ENCODE results near the gene TRIM40. TPM values are rescaled to one million over a fixed set of nuclear protein-coding genes. Genes with fewer than 3 reads are reported as not detected.
A peak's percentile ranks its signal among the peaks of the same experiment; 100 is the strongest.

TRIM40 gene, protein sequence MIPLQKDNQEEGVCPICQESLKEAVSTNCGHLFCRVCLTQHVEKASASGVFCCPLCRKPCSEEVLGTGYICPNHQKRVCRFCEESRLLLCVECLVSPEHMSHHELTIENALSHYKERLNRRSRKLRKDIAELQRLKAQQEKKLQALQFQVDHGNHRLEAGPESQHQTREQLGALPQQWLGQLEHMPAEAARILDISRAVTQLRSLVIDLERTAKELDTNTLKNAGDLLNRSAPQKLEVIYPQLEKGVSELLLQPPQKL
- not detected for total RNA-seq

DNA sequence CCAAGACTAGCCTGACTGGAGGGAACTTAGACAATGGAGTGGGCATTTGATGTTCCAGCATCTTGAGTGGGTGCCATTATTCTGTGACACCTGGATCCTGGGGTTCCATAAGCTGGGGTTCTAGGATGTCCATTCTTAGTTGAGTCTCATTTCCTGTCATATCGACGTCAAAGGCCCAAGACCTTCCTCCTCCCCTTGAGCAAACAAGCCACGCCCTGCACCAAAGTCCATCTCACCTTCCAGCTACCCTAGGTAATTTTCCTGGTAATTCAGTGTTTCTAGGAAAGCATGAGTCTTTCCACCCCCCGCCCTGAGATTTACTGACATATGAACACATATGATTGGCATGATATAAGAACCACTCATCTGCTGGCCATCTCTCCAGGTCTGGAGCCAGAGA is at the start of gene TRIM40:
Gene TRIM40 (plus strand): TSS at position 384 of the 400 bp plus-strand sequence. CDS start 897 bp downstream, outside the sequence.
- no peak for DNase-seq
- H3K4me3 Mint-ChIP-seq, result no peak within 1 kb of the TSS
- CTCF ChIA-PET, result interaction anchor here (1.0 to 2.8 kb wide), 2 partner anchors 32 to 34 kb away, joined by 3 to 15 read pairs; no protein-coding TSS in a partner anchor
- H3K9me3 Mint-ChIP-seq, result no peaks in the 10 kb centered on the region
- no peak within 1 kb of the TSS for H3K27ac Mint-ChIP-seq
- peaks cover 17% of the 10 kb centered on the region for H3K4me1 Mint-ChIP-seq
- no peaks in the 10 kb centered on the region for H3K36me3 Mint-ChIP-seq (ENCODE audit: low read depth)
- H3K27me3 Mint-ChIP-seq, result peaks cover 58% of the 10 kb centered on the region
- POLR2A ChIA-PET, result no interaction called here

- POLR2A ChIA-PET, result no interaction called here
- Mint-ChIP-seq H3K27ac (no peak overlapping the region), H3K4me1 (no peaks in the 10 kb centered on the region), H3K4me3 (no peak overlapping the region), H3K27me3 (peaks cover 56% of the 10 kb centered on the region), H3K9me3 (no peaks in the 10 kb centered on the region), H3K36me3 (ENCODE audit: low read depth) (no peaks in the 10 kb centered on the region)
- CTCF ChIA-PET, result interaction anchor here (0.6 to 1.7 kb wide), 4 partner anchors 15 to 1386 kb away, joined by 3 to 6 read pairs (median 4); no protein-coding TSS in a partner anchor
- DNase-seq, result no peak
Measured at GRCh38 chr6:30087876-30088275, 48.1 kb upstream of the TRIM40 start.

- H3K27ac Mint-ChIP-seq, result no peak overlapping the region
- peaks cover 73% of the 10 kb centered on the region for H3K27me3 Mint-ChIP-seq
- H3K9me3 Mint-ChIP-seq, result no peaks in the 10 kb centered on the region
- H3K4me1 Mint-ChIP-seq, result no peaks in the 10 kb centered on the region
- no peak overlapping the region for H3K4me3 Mint-ChIP-seq
- no peak for DNase-seq
- H3K36me3 Mint-ChIP-seq (ENCODE audit: low read depth), result no peaks in the 10 kb centered on the region
- CTCF ChIA-PET, result interaction anchor here (0.6 to 1.3 kb wide), 2 partner anchors 12 to 365 kb away, joined by 3 to 5 read pairs; no protein-coding TSS in a partner anchor
- POLR2A ChIA-PET, result no interaction called here
Measured at GRCh38 chr6:30091577-30092381, 44.2 kb upstream of the TRIM40 start.

GRCh38 chr6:30092852-30093543 is 42.9 kb upstream of the TRIM40 start:
- ChIA-PET CTCF (interaction anchor here (0.7 to 2.4 kb wide), 4 partner anchors 10 to 304 kb away, joined by 3 to 10 read pairs (median 4); no protein-coding TSS in a partner anchor), POLR2A (no interaction called here)
- H3K9me3 Mint-ChIP-seq, result no peaks in the 10 kb centered on the region
- peaks cover 9% of the 10 kb centered on the region for H3K4me1 Mint-ChIP-seq
- H3K27ac Mint-ChIP-seq, result no peak overlapping the region
- no peaks in the 10 kb centered on the region for H3K36me3 Mint-ChIP-seq (ENCODE audit: low read depth)
- peaks cover 74% of the 10 kb centered on the region for H3K27me3 Mint-ChIP-seq
- DNase-seq, result no peak
- no peak overlapping the region for H3K4me3 Mint-ChIP-seq

- Mint-ChIP-seq H3K4me1 (peaks cover 15% of the 10 kb centered on the region), H3K9me3 (no peaks in the 10 kb centered on the region), H3K4me3 (no peak overlapping the region), H3K27ac (no peak overlapping the region), H3K27me3 (peaks cover 78% of the 10 kb centered on the region), H3K36me3 (ENCODE audit: low read depth) (no peaks in the 10 kb centered on the region)
- CTCF ChIA-PET, result interaction anchor here (1.0 to 2.4 kb wide), 3 partner anchors 9 to 19 kb away, joined by 3 to 10 read pairs (median 5); no protein-coding TSS in a partner anchor
- POLR2A ChIA-PET, result no interaction called here
- no peak for DNase-seq
Measured at GRCh38 chr6:30093951-30094661, 41.8 kb upstream of the TRIM40 start.

GRCh38 chr6:30096829-30097228 is 39.1 kb upstream of the TRIM40 start:
- H3K4me1 Mint-ChIP-seq, result peaks cover 34% of the 10 kb centered on the region
- H3K36me3 Mint-ChIP-seq (ENCODE audit: low read depth), result no peaks in the 10 kb centered on the region
- H3K9me3 Mint-ChIP-seq, result no peaks in the 10 kb centered on the region
- no peak overlapping the region for H3K27ac Mint-ChIP-seq
- no peak for DNase-seq
- CTCF ChIA-PET, result interaction anchor here (0.7 to 1.3 kb wide), 3 partner anchors 10 to 35 kb away, joined by 3 read pairs; no protein-coding TSS in a partner anchor
- POLR2A ChIA-PET, result no interaction called here
- H3K4me3 Mint-ChIP-seq, result no peak overlapping the region
- peaks cover 83% of the 10 kb centered on the region for H3K27me3 Mint-ChIP-seq

DNA sequence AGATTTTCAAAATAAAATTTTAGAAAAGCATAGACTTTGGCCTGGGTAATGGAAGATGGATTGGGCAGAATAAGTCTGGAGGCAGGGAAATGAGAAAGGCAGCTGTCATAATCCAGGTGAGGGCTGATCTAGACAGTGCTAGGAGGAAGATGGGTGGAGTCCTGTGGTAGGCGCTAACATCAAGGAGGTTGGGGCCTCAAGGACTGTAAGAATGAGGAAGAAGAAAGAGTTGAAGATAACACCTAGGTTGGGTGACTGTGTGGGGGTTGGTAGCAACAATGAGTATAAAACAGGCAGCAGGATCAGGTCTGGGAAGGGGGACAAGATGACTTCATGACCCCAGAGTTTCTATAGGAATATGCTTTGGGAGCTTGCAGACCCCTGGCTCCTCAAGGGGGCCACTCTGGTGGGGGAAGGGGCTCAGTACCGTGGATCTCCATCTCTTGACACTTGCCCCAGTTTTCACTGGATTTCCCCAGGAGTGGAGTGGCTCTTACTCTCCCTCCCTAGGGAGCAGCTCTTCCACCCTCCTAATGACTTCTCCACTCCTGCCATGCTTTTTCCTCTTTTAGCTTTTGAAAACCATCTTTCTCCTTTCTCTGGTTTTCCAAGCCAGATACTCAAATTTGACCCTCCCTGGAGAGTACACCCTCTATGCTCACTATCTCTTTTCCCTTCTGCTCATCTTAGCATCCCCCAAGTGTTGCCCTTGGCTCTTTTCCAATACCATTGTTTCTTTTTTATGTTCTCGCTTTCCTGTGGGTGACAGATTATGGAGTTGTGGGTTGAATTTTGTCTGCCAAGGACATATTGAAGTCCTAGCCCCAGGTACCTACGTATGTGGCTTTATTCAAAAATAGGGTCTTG is 37.8 kb upstream of the TRIM40 start:
- peaks cover 76% of the 10 kb centered on the region for H3K27me3 Mint-ChIP-seq
- POLR2A ChIA-PET, result no interaction called here
- peaks cover 43% of the 10 kb centered on the region for H3K4me1 Mint-ChIP-seq
- CTCF ChIA-PET, result no interaction called here
- H3K27ac Mint-ChIP-seq, result no peak overlapping the region
- peak; percentile 25 for DNase-seq
- no peak overlapping the region for H3K4me3 Mint-ChIP-seq
- no peaks in the 10 kb centered on the region for H3K36me3 Mint-ChIP-seq (ENCODE audit: low read depth)
- no peaks in the 10 kb centered on the region for H3K9me3 Mint-ChIP-seq

DNA sequence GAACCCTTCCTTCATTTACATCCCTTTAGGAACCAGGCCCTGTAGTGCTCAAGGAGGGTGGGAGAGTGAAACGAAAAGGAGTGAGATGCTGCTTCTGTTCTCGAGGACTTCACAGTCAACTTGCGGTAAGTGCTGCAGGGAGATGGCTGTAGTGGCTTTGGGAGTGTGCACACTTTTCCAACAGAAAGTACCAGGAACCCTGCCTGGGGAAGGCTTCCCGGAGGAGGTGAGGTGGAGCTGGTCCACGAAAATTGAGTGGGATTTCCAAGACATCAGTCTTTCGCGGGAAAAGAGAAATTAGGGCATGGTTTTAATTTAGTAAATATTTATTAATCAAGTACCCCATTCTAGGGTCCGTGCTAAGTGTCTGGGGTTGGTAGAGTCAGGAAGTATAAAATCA is 35.8 kb upstream of the TRIM40 start:
- no peak overlapping the region for H3K27ac Mint-ChIP-seq
- H3K4me1 Mint-ChIP-seq, result peaks cover 50% of the 10 kb centered on the region
- no peak for DNase-seq
- H3K27me3 Mint-ChIP-seq, result peaks cover 72% of the 10 kb centered on the region
- no peak overlapping the region for H3K4me3 Mint-ChIP-seq
- ChIA-PET POLR2A (no interaction called here), CTCF (no interaction called here)
- no peaks in the 10 kb centered on the region for H3K36me3 Mint-ChIP-seq (ENCODE audit: low read depth)
- no peaks in the 10 kb centered on the region for H3K9me3 Mint-ChIP-seq

- peak overlapping the region; percentile 6 for H3K27ac Mint-ChIP-seq
- H3K27me3 Mint-ChIP-seq, result peaks cover 68% of the 10 kb centered on the region
- ChIA-PET POLR2A (no interaction called here), CTCF (interaction anchor here (1.3 to 1.4 kb wide), 2 partner anchors 10 to 30 kb away, joined by 5 to 7 read pairs; no protein-coding TSS in a partner anchor)
- peak overlapping the region; percentile 56 for H3K4me3 Mint-ChIP-seq
- no peaks in the 10 kb centered on the region for H3K9me3 Mint-ChIP-seq
- H3K36me3 Mint-ChIP-seq (ENCODE audit: low read depth), result no peaks in the 10 kb centered on the region
- peaks cover 50% of the 10 kb centered on the region for H3K4me1 Mint-ChIP-seq
- DNase-seq, result no peak
Measured at GRCh38 chr6:30100585-30101443, 35.1 kb upstream of the TRIM40 start.

GRCh38 chr6:30101444-30102413 is 34.2 kb upstream of the TRIM40 start:
- H3K4me1 Mint-ChIP-seq, result peaks cover 50% of the 10 kb centered on the region
- peak overlapping the region; percentile 6 for H3K27ac Mint-ChIP-seq
- H3K9me3 Mint-ChIP-seq, result no peaks in the 10 kb centered on the region
- DNase-seq, result peak; percentile 64
- H3K36me3 Mint-ChIP-seq (ENCODE audit: low read depth), result no peaks in the 10 kb centered on the region
- peaks cover 70% of the 10 kb centered on the region for H3K27me3 Mint-ChIP-seq
- CTCF ChIA-PET, result interaction anchor here (0.7 to 1.4 kb wide), 7 partner anchors 9 to 41 kb away, joined by 3 to 7 read pairs (median 4); partner anchors contain the start of genes POLR1H and TRIM40
- POLR2A ChIA-PET, result interaction anchor here (0.7 kb wide), 1 partner anchor 555 kb away, joined by 4 read pairs; no protein-coding TSS in a partner anchor
- H3K4me3 Mint-ChIP-seq, result peak overlapping the region; percentile 77
